ENCODE data around the gene RELT. TPM values are rescaled to one million over a fixed set of nuclear protein-coding genes. Genes with fewer than 3 reads are reported as not detected.

The RELT gene
- total RNA-seq, 4 donors from 2014 or later = 2.4 to 6.0 (median 2.5) TPM

GRCh38 chr11:73360743-73361369, 15.3 kb upstream of the RELT start:
- Histone ChIP-seq H3K4me1 (peaks cover 0 to 9% (median 0%) of the 10 kb centered on the region in 4 donors), H3K27me3 (no peaks in the 10 kb centered on the region), H3K27ac (peak overlapping the region in 2 of 4 donors; percentile 68 to 75), H3K9me3 (no peaks in the 10 kb centered on the region), H3K36me3 (peaks cover 3 to 98% (median 4%) of the 10 kb centered on the region in 3 donors), H3K4me3 (no peak overlapping the region)
- 89 to 94% methylated on average over 8 of the region's 8 CpGs for WGBS, 2 donors
- DNase-seq (ENCODE audit: low spot score in 2 of 2) = no peak
- TF ChIP-seq EP300 (IDR thresholded peaks at IDR 0.05) (no peak), POLR2A (IDR thresholded peaks at IDR 0.05) (no peak), CTCF (IDR thresholded peaks at IDR 0.05) (no peak)

DNA sequence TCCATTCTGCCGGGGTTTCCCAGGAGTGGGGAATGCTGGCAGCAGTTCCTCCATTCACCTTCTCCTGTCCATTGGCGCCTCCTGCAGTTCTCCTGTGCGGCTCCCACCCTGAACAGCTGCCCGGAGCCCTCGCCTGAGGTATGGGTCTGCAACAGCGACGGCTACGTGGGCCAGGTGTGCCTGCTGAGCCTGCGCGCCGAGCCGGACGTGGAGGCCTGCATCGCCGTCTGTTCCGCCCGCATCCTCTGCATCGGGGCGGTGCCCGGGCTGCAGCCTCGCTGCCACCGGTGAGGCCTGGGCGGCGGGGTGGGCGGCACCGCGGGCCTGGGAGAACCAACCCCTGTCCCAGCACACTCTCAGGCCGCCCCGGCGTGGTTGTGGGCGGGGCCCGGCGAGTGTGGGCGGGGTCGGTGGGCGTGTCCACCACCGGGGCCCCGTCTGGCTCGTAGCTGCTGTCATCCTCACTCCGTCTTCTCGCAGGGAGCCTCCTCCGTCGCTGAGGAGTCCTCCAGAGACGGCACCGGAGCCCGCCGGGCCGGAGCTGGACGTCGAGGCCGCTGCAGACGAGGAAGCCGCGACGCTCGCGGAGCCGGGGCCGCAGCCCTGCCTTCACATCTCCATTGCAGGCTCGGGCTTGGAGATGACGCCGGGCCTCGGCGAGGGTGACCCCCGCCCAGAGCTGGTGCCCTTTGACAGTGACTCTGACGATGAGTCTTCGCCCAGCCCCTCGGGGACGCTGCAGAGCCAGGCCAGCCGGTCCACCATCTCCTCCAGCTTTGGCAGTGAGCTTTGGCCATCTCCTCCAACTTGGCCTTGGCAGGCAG, 14.0 kb upstream of the RELT start:
- Histone ChIP-seq H3K27ac (no peak overlapping the region), H3K4me1 (peaks cover 0 to 14% (median 2%) of the 10 kb centered on the region in 4 donors), H3K9me3 (no peaks in the 10 kb centered on the region), H3K27me3 (no peaks in the 10 kb centered on the region), H3K36me3 (peaks cover 3 to 95% (median 4%) of the 10 kb centered on the region in 3 donors), H3K4me3 (no peak overlapping the region)
- TF ChIP-seq EP300 (IDR thresholded peaks at IDR 0.05) (no peak), POLR2A (IDR thresholded peaks at IDR 0.05) (no peak), CTCF (IDR thresholded peaks at IDR 0.05) (no peak)
- DNase-seq (ENCODE audit: low spot score in 2 of 2) = no peak
- WGBS, 2 donors = 79 to 82% methylated on average over 18 to 51 of the region's 70 CpGs

- peaks cover 3 to 95% (median 4%) of the 10 kb centered on the region in 3 donors for H3K36me3 ChIP-seq
- no peak for DNase-seq (ENCODE audit: low spot score in 2 of 2)
- WGBS, 2 donors = 82 to 92% methylated on average over 5 to 7 of the region's 9 CpGs
- H3K27ac ChIP-seq = no peak overlapping the region
- peaks cover 0 to 14% (median 5%) of the 10 kb centered on the region in 4 donors for H3K4me1 ChIP-seq
- TF ChIP-seq POLR2A (IDR thresholded peaks at IDR 0.05) (no peak), CTCF (IDR thresholded peaks at IDR 0.05) (no peak), EP300 (IDR thresholded peaks at IDR 0.05) (no peak)
- H3K9me3 ChIP-seq = no peaks in the 10 kb centered on the region
- H3K4me3 ChIP-seq = no peak overlapping the region
- H3K27me3 ChIP-seq = no peaks in the 10 kb centered on the region
Measured at GRCh38 chr11:73363147-73363546, 13.1 kb upstream of the RELT start.

DNA sequence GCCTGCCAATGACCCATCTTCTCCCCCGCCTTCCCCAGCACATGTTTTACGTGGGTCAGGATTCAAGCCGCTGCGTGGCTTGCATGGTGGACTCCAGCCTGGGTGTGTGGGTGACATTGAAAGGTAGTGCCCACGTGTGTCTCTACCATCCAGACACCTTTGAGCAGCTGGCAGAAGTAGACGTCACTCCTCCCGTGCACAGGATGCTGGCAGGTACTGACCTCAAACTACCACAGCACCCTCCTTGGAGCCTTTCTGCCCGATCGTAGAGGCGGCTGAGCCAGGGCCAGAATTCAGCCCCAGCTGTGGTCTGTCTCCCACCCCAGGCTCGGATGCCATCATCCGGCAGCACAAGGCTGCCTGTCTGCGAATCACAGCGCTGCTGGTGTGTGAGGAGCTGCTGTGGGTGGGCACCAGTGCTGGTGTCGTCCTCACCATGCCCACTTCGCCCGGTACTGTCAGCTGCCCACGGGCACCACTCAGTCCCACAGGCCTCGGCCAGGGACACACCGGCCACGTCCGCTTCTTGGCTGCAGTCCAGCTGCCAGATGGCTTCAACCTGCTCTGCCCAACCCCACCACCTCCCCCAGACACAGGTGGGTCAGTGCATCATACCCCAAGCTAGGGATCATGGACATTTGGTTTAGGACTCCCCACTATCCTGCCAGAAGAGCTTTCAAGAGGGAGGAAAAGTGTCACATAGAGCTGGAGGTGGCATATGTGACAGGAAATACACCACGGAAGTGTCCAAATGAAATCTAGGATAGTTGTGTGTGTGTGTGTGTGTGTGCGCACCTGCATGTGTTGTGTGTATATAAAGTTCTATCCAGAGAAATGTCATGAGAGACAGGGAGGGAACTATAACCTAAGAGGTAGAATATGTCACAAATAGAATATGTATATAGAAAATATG, 10.6 kb upstream of the RELT start:
- H3K27ac ChIP-seq = no peak overlapping the region
- 82 to 95% methylated on average over 19 to 22 of the region's 24 CpGs for WGBS, 2 donors
- H3K36me3 ChIP-seq = peaks cover 3 to 87% (median 4%) of the 10 kb centered on the region in 3 donors
- peaks cover 0 to 6% (median 5%) of the 10 kb centered on the region in 4 donors for H3K4me1 ChIP-seq
- H3K27me3 ChIP-seq = no peaks in the 10 kb centered on the region
- H3K9me3 ChIP-seq = no peaks in the 10 kb centered on the region
- no peak overlapping the region for H3K4me3 ChIP-seq
- no peak for TF ChIP-seq POLR2A (IDR thresholded peaks at IDR 0.05)
- no peak for TF ChIP-seq EP300 (IDR thresholded peaks at IDR 0.05)
- TF ChIP-seq CTCF (IDR thresholded peaks at IDR 0.05) = no peak
- no peak for DNase-seq (ENCODE audit: low spot score in 2 of 2)

Measured in tibial nerve (tissue), 4 donors.